DLD1 (cell line): ENCODE measurements around the gene NOXRED1.

Experiments used
- in situ Hi-C: cut with HindIII; loops from 2 replicates; pipeline ENCODE4 v1.10.0; 2017; ENCODE audit warnings: low sequenced_read_pairs

Gene NOXRED1

GRCh38 chr14:77347751-77348150, 75.6 kb downstream of the NOXRED1 start:
- in situ Hi-C loops: no loop called here

- in situ Hi-C loops: no loop called here
These were observed 76.8 kb downstream of the NOXRED1 start for GRCh38 chr14:77346495-77346894.

GRCh38 chr14:77344377-77344996, 78.8 kb downstream of the NOXRED1 start:
- in situ Hi-C loops: no loop called here
